GM18907 (cell line): ENCODE results near the gene VPS29.
A peak's percentile ranks its signal among the peaks of the same experiment; 100 is the strongest.
"Not testable (repeated sequence)": the region's sequence is repeated elsewhere in the genome, so short reads cannot be mapped to it uniquely, and the experiment has no call there.

Experiments
- ATAC-seq: cut with Tn5 transposase; IDR thresholded peaks from one replicate; pipeline ENCODE4 v1.9.1; 2021; ENCODE audit warnings: mild to moderate bottlenecking, moderate library complexity; ENCODE audit not compliant: unreplicated experiment

Gene VPS29

DNA sequence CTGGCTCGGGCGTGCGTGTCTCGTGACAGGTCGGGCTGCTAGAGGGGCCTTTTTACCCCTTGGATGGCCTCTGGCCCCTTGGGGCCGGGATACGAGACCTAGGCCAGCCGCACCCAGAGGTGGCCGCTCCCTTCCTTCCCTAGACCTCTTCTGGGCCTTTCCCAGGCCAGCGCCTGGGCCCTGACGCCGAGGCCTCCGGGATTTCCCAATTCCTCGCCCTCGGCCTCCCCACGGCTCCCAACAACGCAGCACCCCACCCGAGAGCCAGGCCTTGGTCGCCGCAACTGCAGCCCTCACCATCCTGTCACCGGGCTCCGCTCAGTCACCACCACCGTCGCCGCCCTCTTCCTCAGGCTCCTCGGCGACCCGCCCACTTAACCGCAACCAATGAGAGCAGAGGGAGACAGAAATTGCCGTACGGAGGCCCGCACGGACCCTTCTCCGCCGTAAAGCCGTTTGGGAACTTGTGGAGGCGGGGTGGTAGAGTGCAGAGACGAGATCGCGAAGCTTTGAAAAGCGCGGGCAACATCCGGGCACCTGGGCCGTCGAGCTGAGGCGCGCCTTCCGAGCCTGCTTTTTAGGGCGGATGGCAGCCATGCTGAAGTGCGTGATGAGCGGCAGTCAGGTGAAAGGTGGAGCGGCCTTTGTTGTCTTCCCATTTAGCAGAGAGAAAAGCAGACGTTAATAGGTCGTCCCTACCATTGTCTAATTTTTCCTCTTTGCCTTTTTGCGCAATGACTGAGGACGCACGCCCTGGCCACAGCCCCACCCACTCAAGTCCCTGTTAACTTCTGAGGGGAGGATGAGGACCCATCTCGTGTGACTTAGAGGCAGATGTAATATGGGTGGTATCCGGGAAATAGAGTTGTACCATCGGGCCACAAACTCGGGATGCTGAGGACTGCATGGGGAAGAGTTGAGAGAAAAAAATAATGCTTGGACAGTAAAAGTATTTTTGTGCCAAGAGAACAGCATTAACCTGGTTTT, at the start of gene VPS29, which contains the start of gene RAD9B:
Gene VPS29, minus strand, starts transcription at position 360 of the 987 bp plus-strand sequence. Its CDS starts 60 bp downstream, at position 300.
Gene RAD9B, plus strand, starts transcription at position 580 of the 987 bp plus-strand sequence. Its CDS starts 7 bp downstream, at position 587.
- ATAC-seq: peak; percentile 93

DNA sequence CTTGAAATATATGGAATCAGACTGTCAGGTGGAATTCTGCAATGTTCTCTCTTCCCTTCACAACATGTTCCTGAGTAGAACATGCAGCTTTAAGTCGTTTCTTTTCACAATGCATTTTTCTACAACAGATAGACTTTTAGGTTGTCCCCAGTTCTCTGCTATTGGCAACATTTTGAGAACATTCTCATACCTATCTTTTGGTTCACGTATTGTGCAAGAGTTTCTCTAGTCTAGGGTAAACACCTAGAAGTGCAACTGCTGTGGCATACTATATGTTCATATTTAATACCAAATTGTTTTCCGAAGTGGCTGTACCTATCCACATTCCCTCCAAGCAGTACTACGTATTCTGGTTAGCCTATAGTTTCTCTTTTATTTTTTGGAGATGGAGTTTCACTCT, 49.1 kb upstream of the VPS29 start:
- no peak for ATAC-seq

DNA sequence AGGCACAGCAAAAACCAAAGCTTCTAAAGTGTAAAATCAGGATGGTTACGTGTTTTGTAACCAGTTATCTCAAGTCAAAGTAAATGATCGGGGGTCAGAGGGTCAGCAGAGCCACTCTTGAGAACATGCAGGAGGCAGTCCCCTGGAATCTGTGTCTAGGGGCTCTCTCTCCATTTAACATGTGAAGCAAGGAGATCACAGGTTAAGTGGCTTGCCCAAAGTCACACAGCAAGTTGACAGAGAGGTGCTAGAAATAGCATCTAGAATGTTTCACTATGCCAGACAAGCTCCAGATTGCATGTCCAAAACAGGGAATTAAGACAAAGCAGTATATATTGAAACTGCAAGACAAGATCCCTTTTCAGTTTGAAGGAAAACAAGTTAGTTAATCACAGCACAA, 47.8 kb upstream of the VPS29 start:
- no peak for ATAC-seq

DNA sequence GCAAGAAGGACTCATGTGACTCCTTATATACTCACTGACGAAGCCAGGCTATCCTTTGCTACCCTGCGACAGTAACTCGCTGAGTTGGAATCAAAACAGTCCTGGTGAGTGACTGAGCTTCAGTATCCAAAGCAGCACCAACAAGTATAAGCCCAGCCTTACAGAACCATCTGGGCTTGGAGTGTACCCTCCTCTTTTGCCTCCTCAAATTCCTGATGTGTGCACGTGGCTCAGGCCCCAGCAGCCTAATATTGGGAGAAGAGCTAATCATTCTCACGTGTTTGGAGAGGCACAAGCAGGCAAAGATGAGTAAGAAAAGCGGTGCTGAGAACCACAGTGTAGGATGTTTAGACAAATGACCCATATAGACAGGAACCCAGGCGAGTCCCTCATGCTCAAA, 46.8 kb upstream of the VPS29 start:
- no peak for ATAC-seq

DNA sequence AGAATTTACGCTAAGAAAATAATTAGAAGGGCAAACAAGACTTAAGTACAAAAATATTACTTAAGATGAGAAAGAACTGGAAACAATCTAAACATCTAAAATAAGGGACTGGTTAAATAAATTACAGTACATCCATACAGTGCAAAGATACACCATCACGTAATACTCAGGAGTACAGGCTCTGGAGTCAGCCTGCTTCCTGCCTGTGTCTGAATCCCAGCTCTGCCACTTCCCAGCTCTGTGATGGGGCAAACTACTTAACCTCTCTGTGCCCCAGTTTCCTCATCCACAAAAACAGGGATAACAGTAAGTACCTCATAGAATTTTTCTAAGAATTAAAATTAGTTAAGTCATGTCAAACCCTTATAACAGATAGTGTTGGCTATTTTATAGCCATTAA, 45.2 kb upstream of the VPS29 start:
- ATAC-seq: no peak

DNA sequence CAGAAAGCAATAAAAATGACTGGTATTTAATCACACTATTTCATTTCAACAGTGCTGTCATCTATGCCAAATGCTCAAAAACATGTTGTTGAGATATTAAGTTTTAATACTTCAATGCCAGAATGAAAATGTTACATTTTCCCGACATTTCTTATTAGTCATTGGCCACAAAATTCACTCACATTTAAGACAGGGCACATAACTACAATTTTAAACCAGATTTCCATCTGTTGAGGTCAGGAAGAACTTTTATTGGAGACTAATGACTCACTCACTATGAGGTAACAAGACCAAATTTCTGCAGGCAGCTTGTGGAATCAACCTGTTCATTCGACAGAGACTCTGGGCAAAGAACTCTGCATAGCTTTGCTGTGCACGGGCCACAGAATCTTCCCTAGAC, 44.4 kb upstream of the VPS29 start:
- ATAC-seq: no peak

DNA sequence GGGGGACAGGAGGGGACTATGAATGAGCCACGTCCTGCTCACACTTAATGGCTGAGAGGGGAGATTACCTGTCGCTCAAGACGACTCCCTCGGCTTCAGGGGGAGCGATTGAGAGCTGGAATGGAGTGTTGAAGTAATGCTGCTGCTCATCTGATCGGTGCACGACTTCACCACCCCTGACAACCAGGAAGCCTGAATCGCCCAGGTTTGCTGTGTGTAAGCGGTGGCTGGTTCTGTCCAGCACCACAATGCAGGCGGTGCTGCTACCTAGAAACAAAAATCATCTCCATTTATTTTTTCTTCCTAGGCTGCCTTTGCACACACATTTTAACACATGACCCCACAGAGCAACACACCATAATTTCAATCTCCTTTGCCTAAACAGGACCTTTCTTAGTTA, 43.9 kb upstream of the VPS29 start:
- ATAC-seq: no peak

DNA sequence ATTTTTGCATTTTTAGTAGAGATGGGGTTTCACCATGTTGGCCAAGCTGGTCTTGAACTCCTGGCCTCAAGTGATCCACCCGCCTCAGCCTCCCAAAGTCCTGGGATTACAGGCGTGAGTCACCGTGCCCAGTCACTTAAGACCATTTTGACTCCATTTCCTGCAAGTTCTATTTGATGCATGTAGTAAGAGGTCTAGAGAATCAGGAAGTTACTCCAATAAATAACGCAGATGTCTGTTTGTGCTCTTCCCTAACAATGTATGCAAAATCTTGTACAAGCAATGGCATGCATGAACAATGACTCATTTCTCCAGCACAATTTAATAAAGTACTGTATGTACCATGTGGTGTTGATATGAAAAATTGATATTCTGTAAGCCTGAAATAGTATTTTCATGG, 43.3 kb upstream of the VPS29 start:
- not testable (repeated sequence) for ATAC-seq

DNA sequence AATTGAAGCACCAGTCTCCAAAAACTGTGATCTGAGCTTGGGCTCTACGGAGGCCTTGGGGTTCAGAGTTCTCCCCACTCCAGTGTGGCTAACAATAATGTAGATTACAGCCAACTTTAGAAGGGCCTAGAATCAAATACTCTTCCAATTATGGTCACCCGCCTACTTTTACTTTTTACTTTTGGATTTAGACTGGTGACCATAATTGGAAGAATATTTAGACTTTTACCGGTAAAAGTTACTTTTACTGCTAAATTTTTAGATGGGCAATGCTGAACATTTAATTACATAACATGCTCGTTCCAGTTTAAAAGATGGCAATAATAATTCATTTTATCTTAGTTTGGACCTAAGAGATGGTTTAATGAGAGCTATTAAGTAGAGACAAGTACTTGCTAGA, 42.1 kb upstream of the VPS29 start:
- ATAC-seq: no peak

DNA sequence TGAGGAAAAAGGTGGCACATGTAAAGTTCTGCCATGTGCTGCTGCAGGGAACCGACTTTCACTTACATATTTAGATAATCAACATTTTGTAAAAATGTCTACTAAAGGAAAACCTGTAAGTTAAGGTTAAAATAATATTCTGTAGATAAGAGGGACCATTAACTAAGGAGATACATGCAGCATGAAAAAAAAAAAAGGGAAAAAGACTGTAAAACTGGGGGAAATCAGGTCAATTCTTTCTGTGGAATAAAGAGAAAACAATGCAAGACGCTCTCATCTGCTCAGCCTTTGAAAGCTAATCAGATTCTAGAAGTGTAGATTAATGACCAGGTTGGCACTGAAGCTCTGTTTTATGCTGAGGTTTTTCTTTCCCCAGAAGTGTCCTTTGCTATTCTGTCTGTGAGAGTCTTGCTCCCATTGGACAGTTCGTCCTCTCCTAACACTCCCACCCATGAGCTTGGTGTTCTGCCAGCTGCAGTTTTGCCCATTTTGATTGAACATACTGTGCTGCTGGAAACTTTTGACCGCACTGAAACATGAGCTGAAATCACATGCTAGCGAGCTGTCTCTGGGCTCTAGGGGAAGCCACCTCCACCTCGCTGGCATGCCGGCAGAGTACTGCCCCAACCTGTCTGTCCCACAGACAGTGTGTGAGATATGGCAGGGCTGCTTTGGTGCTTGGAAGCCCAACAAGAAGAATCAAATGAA, 41.5 kb upstream of the VPS29 start:
- ATAC-seq: no peak

DNA sequence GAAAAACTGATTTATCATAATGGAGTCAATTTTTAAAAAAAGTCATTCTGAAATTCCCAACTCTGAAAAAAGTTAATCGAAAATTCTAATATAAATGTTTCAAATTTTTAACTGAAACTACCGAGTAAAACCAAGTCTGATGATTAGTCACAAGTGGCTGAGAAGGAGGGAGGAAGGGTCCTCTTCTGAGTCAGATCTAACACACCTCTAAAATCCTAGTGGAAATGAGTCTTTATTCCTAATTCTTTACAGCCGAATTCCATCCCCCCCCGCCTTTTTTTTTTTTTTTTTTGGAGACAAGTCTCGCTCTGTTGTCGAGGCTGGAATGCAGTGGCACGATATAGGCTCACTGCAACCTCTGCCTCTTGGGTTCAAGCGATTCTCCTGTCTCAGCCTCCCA, 38.1 kb upstream of the VPS29 start:
- no peak for ATAC-seq

DNA sequence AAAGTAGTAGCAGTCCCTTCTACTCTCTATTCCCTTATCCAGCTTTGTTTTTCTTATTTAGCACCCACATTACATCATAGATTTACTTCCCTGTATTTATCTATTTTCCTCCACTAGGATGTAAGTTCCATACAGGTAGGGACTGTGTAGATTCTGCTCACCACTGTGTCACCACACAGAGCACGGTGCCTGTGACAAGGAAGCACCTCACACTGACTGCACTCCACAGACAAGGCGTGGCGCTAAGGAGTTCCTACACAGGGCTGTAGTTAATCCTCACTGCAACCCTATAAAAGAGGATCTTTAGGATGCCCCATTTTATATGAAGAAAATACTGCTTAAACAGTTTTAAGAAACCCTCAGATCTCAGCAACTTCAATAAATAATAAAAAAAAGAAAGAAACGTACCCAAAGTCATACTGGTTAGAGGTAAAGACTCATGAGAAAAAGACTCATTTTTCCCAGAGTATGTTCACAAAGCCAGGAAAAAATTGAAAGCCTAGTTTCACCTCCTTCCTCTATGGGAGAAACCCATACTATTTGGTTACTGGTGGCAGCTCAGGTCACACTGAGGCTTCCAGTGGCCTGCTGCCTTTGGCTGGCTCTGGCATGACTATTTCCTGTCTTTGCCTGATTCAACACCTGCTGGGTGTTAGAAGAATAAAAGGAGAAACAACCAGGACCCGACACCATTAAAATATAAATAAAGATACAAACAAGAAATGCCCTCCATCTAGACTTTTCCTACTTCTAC, 37.1 kb upstream of the VPS29 start:
- ATAC-seq: no peak

DNA sequence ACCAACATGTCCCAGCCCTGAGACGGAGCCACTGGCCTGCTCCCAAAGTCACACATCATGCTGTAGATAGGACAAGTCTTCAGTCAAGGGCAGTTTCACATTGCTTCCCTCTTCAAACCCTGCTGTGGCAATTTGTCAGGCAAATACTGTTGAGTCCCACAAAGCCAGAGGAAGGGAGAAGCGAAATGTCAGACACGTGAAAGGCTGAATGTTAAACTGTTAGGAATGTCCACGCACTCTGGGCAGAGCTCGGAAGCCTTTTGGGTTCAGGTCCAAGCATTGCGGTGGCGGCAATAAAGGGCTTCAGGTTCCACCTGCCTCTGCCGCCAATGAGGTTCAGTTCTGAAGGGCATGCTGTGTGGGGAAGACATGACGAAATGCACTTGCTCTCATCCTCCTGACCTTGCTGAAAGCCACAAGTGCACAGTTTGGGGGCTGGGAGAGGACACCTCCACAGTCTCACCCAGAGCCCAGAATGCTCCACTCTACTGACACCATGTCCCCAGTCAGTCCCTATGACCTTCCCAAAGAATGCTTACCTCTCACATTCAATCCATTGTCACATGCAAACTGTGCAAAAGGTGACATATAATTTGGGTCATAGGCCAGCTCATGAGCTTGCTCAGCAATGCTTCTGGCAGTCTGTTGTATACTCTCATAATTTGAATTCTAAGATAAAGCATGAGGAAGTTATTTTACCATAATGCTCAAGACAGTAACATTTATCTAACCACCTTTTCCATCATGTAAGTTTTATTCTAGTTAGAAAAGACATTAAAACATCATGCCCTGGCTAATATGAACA, 35.9 kb upstream of the VPS29 start:
- no peak for ATAC-seq

DNA sequence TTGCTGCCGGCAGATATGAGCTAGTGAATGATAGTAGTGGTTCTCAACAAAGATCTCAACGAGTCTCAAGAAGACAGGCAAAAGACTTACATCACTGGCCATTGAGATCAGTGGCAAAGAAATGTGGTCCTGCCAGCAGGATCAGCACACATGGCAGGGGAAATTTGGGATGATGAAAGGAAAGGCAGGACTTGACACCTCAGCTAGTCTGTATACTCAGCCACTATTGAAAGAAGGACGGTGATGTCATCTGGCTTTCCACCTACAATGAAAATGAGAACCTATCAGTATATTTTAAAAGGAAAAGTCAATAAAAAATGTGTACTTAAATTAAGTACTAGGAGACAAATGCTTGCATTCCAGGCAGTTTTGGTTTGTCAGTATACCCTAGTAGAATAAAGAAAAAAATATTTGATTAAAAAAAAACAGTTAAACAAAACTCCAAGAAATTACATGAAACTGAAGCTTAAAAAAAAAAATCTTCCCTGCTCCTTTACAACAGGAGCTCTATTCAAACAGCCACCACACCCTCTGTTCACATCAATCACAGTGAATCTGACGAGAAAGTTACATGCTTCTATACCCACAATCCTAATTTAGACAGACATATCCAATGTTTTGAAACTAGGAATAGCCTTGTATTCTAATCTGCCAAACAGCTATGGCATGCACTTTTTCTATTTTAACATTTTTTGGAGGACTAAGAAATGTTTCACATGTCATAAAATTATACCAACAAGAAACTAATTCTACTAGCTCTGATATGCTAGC, 35.1 kb upstream of the VPS29 start:
- ATAC-seq: no peak

DNA sequence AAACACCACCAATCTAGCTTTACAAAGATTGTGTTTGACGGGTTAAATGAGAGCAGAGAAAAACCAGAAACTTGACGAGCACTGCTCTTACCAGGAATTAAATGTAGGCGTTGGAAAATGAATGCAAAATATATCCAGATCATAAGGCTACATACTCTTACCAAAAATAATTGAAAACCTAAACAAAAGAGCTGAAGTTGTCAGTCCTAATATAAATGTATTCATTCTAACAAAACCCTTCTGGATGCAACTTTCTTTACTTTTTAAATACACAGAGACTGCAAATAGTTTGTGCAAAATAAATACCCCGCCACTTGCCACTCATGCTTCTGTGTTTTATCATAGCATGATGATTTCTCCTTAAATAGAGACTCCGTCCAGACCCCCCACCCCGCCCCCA, 32.9 kb upstream of the VPS29 start:
- ATAC-seq: no peak

DNA sequence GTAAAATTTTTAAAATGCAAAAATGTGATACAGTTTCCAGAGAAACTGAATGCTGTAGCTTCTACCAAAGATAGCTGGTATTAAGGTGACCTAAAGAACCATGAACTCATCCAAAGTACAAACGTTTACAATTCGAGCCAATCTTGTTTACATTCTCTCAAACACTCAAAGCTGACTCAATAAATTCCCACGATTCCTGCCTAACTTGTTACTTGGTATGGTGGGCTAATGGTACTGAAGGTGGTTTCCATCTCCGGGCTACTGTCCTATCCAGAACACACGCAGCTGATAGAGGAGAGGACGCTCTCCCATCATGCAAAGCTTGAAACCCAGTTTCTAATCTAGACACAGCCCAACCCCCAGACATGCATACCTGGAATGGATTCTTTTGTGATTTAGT, 31.7 kb upstream of the VPS29 start:
- ATAC-seq: no peak

DNA sequence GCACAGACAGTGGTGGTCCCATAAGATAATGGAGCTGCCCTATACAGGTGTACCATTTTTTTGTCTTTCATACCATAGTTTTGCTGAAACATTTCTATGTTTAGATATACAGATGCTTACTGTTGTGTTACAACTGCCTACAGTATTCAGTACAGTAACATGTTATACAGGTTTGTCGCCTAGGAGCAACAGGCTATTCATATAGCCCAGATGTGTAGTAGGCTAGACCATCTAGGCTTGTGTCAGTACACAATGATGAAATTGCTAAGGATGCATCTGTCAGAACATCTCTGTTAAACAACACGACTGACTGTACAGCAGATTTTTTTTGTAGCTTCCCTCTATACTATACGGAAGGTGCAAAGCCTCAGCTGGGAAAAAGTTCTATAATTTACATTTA, 30.7 kb upstream of the VPS29 start:
- ATAC-seq: no peak

DNA sequence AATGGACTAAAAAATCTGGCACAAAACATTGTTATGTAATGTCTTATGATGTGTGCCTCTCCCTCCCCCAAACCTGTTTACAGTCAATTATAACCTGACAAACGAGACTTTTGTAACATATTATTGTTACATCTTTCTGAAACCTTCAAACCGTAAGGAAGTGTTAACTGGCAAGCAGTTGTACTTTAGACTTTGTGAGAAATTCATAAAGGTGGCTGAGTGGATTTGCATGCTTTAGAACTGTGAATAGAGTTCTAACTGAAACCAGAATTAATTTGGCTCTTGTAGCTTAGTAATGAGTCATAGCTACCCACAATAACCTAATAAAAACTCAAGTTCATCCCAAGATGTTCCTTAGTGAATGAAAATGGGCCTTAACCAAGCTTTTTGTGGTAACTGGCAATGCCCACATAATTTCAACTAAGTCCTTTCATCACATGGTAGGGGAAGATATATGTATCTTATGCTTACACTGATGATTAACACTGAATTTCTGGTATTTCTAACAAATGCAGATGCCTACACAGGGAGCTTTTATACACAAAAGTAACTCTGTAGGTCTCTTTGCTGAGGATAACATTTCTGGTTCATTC, 29.9 kb upstream of the VPS29 start:
- ATAC-seq: peak; percentile 81

DNA sequence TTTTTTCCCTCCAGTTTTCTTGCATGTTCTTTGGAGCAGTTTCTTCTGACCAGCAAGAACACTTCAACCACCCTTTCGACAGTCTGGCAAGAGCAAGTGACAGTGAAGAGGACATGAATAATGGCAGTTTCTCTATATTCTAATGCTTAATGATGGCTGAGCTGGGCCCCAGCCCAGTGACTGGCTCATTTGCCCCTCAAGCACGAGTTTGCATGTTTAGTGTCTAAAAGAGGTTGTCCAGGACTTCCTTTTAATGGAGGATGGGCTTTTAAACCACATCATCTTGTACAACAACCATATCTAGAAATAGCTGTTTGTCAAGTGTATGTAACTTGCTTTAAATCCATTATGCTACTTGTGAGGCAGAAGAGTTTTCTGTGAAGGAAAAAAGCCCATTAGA, 28.6 kb upstream of the VPS29 start:
- ATAC-seq: no peak
